ENCODE results near the gene HNRNPF.
"Not testable (repeated sequence)": the region's sequence is repeated elsewhere in the genome, so short reads cannot be mapped to it uniquely, and the experiment has no call there.

HNRNPF gene

DNA sequence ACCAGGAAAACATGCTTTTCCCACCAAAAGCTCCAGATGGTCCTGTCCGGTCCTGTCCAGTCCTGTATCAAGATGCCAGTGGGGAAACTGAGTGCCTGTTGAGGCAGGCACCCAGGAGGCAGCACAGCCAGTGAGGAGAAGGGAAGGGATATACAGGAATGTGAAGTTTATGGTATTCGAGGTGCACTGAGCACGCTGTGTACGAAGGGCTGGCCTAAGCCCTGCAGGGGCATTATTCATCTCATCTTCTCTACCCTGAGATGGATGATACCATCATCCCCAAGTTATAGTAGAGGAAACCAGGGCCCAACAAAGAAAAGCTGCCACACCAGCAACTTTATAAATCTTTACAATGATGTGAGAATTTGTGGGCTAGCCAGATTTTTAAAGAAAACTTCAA lies 61.0 kb downstream of the HNRNPF start:
- no peak for DNase-seq

DNA sequence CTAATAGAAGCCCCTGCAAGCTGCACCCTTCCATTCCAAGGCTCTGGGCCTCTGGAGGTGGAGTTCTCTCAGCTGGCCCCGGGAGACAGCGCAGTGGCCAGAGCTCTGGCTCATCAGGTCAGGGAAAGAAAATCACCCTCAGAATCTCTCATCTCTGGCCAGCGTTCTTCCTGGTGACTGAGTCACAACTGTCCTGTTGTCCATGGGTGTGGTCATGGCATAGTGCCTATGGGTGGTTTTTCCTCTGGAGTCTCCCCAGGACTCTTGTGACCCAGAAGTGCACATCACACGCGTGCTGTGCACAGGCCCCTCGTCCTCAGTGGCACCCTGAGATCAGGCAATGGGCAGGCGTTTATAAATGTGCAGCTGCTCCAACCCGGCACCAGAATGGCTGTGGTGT lies 64.9 kb downstream of the HNRNPF start:
- no peak for DNase-seq

DNA sequence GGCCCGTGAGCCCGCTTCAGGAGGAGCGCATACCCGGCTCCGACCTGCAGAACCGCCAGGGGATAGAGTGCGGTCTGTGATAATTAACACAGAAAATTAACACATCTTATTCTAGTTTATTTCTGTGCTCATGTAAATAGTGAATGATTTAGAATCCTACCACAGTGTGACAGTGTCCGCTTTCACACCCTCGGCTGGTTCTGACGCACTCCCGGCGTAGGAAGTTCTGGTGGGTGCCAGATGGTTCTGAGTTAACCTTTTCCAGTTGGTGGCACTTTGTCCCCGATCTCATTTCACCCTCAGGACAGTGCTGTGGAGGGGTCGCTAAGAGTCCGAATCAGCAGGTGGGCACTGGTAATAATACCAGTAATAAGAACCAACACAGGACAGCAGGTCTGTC lies 65.9 kb downstream of the HNRNPF start:
- no peak for DNase-seq

DNA sequence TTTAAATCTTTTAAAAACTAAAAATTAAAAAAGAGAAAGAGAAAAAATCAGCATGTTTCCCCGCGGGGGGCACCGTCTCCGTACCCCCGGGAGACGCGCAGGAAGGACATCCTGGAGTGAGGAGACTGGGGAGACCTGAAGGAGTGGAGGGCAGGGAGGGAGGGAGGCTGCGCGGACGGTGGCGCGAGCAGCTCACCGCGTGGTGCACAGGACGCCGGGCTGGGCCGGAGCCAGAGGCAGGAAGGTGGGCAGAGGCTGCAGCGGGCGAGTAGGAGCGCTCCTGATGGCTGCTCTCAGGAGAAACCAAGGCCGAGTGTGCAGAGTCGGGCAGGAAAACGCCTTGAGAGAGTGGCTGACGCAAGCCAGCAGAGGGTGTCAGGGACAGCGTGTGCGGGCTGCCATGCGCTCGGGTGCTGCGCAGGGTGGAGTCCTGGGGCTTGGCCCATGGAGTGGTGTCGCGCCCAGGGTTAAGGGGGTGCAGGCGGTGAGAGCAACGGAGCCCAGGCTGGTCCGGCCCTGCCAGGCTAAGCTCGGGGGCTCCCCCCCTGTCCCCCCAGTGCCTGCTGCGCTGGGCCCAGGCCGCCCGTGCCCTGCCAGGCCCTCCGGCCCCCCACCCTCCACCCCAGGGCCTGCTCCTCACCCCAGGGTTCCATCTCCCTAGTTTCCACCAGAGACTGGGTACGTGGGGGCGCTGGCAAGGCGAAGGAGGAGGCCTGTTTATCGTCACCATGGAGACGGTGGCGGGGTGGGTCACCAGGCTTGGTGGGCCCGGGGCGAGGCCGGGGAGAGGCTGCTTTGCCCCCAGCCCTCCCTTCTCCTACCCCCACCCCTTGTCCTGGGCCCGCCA lies 66.5 kb downstream of the HNRNPF start:
- no peak for DNase-seq

DNA sequence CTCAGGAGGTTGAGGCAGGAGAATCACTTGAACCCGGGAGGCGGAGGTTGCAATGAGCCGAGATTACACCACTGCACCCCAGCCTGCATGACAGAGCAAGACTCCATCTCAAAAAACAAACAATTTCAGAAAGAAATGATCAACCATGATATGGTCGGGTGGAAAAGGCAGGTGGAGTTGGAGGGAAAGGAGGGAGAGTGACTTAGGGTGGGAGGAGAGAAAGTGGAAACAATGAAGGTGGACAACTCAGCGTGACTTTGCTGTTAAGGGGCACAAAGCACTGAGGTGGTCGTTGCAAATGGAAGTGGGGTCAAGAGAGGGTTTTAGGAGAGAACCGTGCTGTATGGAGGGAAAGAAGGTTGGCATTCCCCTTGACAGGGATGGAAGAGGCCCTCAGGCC lies 67.5 kb downstream of the HNRNPF start:
- DNase-seq = no peak

DNA sequence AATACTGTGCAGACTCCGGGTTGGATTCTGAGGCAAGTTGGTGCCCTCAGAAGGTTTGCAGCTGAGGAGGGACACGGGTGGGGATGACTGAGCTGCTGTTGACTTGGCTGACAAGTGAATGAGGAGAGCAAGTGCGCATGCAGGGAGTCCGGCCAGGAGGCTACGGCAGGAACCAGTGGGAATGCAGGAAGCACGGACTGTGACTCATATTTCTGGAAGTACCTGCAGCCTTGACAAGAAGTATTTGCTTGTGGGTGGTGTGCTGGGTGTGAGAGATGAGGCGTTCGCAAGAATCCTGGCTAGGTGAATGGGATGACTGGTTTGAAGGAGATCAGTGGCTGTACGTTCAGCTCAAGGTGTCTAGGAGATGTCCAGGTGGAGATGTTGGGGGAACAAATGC lies 68.4 kb downstream of the HNRNPF start:
- DNase-seq = peak; percentile 23

DNA sequence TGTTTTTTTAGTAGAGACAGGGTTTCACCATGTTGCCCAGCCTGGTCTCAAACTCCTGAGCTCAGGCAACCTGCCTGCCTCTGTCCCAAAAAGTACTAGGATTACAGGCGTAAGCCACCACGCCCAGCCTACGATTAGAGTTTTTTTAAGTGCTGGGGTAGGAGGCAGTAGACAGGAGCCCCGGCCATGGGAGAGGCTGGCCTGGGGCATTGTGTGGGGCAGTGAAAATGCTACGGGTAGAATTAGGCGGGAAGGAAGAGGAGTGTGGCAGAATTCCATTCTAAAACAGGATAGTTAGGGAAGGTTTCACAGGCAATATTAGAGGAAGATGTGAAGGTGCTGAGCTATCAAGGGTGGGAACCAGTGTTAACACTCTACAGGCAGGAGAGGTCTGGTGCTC lies 68.9 kb downstream of the HNRNPF start:
- DNase-seq = no peak

DNA sequence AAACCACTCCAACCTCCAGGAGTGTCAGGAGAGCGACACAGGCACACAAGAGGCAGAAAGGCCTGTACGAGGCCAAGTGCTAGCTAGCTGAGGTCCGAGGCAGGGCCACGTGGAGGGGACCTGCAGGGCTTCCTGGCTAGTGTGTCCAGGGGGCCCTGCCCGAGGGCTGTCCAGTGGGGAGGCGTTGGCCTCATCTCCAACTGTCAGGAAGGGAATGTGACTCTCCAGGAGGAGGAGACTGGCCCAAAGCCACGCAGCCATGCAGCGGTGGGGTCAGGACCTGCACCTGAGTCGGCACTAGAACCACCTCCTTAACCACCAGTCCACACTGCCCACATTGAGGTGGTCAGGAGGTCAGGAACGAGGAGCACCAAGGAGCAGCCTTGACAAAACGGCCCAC lies 69.8 kb downstream of the HNRNPF start:
- DNase-seq = peak; percentile 34

DNA sequence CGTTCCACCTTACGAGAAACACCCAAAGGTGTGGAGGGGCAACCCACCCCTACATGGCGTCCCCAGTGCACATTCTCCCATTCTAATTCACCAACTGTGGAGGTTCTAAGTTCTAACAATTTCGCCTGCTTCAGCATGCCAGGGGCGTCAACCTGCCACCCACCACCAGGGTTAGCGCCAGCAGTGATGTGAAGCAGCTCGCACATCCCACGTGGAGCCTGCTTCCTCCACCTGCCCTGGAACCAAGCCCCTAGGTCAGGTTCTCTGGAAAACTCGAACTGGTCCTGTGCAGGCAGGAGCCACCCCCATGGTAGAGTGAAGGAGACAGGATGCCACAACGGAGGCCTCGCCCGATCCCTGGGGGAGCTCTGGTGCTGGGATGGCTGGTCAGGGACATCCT lies 70.9 kb downstream of the HNRNPF start:
- no peak for DNase-seq

DNA sequence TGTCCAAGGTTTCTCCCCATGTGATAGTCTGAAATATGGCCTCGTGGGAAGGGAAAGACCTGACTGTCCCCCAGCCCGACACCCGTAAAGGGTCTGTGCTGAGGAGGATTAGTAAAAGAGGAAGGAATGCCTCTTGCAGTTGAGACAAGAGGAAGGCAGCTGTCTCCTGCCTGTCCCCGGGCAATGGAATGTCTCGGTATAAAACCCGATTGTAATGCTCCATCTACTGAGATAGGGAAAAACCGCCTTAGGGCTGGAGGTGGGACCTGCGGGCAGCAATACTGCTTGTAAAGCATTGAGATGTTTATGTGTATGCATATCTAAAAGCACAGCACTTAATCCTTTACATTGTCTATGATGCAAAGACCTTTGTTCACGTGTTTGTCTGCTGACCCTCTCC lies 71.5 kb downstream of the HNRNPF start:
- DNase-seq = not testable (repeated sequence)

DNA sequence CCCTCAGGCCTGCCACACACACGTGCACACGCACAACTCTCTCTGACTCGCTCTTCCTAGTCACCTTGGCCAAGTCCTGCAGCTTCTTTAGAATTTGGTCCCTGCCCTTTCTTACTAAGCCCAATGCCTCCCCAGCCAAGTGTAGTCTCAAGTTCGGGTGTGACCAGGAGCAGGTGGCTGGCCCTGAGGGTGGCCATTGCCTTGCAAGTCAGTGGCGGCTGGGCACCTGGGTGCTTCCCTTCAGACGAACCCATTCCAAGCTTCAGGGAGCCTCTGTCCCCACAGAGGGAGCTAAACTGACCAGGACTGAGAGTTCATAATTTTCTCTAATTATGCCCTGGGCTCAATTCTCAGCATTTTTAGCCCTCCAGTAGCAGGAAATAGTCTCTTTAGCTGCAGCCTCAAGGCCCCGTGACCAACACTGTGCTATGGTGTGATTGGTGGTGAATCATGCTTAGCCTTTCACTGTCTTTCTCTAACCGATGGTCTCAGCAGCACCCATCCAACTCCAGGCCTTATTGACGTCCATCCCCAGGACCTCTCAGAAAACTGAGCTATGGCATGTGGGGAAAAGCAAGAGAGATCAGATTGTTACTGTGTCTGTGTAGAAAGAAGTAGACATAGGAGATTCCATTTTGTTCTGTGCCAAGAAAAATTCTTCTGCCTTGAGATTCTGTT lies 72.2 kb downstream of the HNRNPF start:
- no peak for DNase-seq

DNA sequence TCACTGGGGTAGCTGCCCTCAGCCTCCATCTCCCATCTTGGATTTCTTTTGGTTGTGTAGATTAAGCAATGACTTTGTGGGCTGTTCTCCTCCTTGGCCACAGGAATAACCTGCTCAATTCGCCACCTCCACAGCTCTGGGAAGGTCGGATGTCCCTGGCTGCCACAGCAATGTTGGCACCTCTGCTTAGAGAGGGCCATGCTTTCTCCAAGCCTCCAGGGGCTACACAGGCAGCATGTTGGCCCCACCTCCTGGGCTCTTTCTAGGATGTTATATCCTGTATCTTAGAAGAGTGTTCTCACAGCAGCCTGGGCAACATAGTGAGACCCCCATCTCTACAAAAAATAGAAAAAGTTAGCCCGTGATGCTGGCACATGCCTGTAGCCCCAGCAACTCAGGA lies 72.9 kb downstream of the HNRNPF start:
- no peak for DNase-seq
